Heart left ventricle (tissue), 13 donors: ENCODE data around the gene STPG2.

Experiments used
- POLR2A ChIP-seq, 2 donors: fragments of 450-650 bp; IDR thresholded peaks; one replicate each; pipeline ENCODE4 v1.6.1; 2017; ENCODE audit warnings: antibody characterized with exemption in 2 of 2, mild to moderate bottlenecking in 2 of 2, moderate library complexity in 2 of 2
- TF ChIP-seq, protein P1 (sequence below), 12 donors: fragments of 200-600 bp; sonication (generic) in 4 of 12; IDR thresholded peaks; one replicate each; pipeline versions ENCODE4 v1.5.0 to v1.8.0; 2018 to 2022; ENCODE audit warnings: antibody characterized with exemption in 12 of 12, mild to moderate bottlenecking in 5 of 12
- donor health status: ischemic (EF 13 %, LVEDD 7.1; RV severe dilation, severe dysfunction).
- donor health status: DM: no; HTN: yes; CAD: no.
- donor health status: DM: no; HTN: no; CAD: no.
- donor health status: ischemic (EF 25% LVEDD 6.9; RV normal size, moderate dysfunction).
- donor health status: ischemic (EF 25% LVEDD 5.7; RV mildly dilated, moderate dysfunction).
- donor health status: ischemic (EF 35%, LVEDD 5.7; RV mildly dilated, moderate dysfunction).
- donor health status: nonischemic (EF 11% LVEDD 7.7; RV severe dilation, severe dysfunction).
- donor health status: DM: yes; HTN: yes; CAD: no.
- donor health status: PGD.
- donor health status: ischemic (EF 29% LVEDD 5.4; RV normal size, mild dysfunction).
- donor health status: nonischemic (EF 23%, LVEDD 6.1; RV moderate dilation, normal function).

DNA sequence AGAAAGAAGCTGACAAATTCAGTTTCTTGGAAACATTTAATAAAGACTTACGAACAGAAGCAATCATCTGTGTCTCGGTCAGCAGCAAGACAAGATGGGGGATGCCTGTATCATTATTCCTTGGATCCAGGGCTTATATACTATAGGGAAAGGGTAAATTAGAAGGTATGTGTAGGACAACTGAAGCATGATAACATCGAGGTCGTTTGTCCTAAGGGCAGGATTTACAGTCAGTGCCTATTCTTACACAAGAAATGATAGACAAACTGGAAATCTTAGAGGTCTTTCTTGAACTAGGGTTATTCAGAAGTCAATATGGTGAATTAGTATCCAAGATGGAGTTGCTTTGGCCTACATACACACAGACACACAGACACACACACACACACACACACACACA is 553.0 kb downstream of the STPG2 start:
- TF ChIP-seq, protein P1, sequence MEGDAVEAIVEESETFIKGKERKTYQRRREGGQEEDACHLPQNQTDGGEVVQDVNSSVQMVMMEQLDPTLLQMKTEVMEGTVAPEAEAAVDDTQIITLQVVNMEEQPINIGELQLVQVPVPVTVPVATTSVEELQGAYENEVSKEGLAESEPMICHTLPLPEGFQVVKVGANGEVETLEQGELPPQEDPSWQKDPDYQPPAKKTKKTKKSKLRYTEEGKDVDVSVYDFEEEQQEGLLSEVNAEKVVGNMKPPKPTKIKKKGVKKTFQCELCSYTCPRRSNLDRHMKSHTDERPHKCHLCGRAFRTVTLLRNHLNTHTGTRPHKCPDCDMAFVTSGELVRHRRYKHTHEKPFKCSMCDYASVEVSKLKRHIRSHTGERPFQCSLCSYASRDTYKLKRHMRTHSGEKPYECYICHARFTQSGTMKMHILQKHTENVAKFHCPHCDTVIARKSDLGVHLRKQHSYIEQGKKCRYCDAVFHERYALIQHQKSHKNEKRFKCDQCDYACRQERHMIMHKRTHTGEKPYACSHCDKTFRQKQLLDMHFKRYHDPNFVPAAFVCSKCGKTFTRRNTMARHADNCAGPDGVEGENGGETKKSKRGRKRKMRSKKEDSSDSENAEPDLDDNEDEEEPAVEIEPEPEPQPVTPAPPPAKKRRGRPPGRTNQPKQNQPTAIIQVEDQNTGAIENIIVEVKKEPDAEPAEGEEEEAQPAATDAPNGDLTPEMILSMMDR (IDR thresholded peaks at IDR 0.05): no peak
- TF ChIP-seq POLR2A (IDR thresholded peaks at IDR 0.05): no peak
